Erythroblast (primary cell): ENCODE data around the gene EBNA1BP2.

Experiments
- GATA1 ChIP-seq: IDR thresholded peaks from 2 replicates; pipeline ENCODE4 v1.6.1; 2011; ENCODE audit warnings: low read depth, mild to moderate bottlenecking, control low read depth, low read length, moderate library complexity
- POLR2A ChIP-seq: IDR thresholded peaks from 2 replicates; pipeline ENCODE4 v1.6.1; 2011; ENCODE audit warnings: mild to moderate bottlenecking, low read length

DNA sequence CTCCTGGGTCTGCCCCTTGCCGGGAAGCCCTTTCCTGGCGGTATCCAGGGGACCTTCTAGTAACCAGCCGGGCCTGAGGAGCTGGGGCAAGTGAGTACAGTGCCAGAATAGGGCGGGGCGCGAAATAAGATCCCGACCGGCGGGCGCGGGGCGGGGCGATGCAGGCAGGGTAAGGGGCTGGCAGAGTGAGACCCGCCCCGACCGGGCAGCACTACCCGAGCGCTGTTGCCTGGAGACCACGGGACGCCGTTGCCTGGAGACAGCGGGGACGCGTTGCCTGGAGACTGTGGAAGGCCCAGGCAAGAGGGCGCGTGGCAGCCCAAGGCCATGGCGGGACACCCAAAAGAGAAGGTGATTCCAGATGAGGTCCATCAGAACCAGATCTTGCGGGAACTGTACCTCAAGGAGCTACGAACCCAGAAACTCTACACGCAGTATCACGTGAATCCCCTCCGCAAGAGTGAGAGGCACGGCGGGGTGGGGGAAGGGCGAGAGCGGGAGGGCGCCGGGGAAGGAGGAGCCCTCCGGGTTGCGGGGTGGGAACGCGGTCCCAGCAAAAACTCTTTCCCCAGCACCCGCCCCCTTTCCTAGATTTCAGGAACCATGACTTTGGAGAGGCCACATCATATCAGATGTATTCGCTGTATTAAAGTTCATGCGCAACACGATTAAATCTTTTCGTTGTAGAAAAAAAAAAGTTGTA is 24.3 kb downstream of the EBNA1BP2 start:
- no peak for TF ChIP-seq POLR2A
- TF ChIP-seq GATA1, result no peak
